ENCODE measurements around the gene ABCC9.

Gene ABCC9

DNA sequence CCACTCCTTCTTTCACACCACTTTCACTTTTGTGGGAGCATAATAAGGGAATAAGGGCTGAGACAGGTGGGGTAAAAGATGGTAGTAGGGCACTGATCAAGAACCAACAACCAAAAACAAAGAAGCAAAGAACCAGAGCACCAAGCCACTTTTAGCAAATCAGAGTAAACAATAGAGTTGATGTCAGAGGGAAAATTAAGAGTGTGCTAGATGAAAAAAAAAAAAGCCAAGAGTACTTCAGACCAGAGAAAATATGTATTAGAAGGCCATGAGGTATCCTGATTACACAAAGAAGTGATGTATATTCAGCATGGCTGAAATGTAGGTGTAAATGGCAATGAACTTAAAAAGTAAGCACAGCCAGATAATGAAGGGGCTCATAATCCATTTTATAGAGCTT is 75.4 kb downstream of the ABCC9 start:
- DNase-seq, result no peak

DNA sequence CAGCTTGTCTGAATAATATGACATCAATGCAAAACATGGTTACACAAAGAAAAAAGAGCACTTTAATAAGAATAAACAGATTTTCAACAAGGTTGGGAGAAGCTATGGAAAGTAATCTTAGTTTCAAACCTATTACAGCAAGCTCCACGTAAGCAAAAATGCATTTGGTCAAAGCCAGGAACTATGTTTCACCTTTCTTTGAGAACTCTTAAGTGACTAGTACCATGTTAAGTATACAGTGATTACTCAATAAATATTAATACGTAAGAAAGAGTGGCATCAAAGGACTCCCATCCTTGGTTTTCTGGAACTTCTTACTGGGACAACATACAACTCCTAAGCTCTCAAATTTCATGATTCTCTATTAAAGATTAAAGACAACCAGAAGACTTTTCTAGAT is 80.7 kb downstream of the ABCC9 start:
- DNase-seq, result no peak

DNA sequence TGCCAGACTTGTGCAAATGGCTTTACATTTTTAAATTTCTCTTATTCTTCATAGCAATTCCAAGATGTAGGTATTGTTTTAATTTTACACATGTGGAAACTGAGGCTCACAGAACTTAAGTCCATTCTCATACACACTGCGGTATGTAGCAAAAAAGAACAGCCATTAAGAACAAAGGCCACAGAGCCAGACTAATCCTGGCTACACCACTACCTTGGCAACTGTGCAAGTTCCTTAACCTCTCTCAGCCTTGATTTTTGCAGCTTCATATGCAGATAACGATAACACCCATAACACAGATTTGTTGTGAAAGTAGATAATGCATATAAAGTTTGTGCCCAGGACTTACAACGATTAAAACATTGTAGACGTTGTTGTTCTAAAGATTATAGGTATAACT is 81.1 kb downstream of the ABCC9 start:
- no peak for DNase-seq

DNA sequence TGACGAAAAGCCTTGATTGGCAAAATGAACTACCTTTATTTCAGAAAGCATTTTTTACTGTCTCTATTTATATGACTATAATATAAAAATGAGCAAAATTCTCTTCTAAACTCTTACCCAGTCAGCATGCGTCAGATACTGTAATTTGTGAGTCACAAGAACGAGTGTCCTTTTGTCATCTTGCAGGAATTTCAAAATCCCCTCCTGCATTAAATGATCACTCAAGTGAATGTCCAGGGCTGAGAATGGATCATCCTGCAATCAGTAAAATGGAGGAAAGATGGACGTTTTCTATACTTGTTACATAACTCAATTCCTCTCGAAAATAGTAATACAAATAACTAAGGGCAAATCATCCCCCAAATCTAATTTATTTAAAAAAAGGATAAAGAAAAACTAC is 89.0 kb downstream of the ABCC9 start:
- DNase-seq, result no peak

DNA sequence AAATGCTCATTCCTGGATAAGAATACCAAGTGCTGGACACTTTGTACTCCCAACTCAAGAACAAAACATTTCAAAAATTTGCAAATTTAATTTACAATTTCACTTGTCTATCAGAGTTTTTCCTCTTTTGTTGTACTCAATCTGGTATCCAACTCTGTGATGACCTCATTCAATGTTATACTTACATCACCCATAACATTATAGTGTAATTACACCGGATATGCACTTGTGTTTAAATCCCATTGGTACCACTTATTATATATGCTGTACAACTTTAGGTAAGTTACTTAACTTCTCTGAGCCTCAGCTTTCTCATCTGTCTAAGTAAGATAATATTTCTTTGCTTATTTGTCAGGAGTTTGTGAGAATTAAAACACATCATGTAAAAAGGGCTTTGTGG is 90.1 kb downstream of the ABCC9 start:
- no peak for DNase-seq

DNA sequence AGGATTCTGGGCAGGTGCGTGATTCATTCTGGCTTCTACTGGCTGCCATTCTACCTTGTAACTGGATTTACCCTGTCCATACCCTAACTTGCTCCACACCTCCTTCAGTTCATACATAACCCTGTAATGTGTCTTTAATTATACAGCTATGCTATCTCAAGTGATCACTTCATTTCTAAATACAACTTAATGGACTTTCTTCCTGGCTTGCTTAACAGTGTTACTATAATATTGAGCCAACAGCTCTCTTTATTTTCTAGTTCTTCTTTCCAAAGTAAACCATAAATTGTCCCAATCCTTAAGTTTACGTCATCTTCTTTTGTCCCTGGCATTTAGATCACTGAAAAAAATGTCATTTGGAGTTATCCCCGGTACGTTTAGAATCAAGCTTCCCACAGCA is 90.8 kb downstream of the ABCC9 start:
- DNase-seq, result no peak

DNA sequence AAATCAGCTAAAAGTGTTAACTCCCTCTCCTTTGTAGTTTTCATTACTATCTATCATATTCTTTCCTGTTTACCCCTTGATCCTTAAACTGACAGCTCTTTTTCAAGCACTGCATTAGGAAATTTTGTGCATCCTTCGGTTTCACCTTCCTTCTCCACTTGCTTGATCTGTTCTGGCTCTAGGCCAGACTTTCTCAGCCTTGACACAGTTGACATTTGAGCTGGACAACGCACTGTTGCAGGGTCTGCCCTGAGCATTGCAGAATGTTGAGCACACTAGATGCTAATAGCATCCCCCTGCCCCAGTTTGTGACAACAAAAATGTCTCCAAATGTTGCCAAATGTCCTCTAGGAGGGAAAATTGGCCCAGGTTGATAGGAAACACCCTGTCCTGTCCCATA is 91.3 kb downstream of the ABCC9 start:
- DNase-seq, result no peak

DNA sequence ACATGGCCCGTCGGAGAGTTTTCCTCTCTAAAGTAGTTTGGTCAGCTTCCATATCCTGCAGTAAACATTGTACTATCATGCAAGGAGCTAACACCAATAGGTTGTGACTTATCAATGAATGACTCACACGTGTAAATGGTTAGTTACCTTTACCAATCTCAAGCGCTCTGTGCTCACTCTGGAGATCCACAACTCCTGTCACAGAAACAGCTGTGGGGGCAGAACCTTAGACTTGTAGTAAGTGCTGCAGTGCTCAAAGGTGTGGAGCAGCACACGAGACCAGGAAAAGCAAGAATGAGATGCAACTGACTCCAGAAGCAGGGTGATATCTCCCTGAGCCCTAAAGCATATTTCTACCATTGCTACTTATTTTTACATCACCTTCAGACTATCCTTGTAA is 93.0 kb downstream of the ABCC9 start:
- no peak for DNase-seq

DNA sequence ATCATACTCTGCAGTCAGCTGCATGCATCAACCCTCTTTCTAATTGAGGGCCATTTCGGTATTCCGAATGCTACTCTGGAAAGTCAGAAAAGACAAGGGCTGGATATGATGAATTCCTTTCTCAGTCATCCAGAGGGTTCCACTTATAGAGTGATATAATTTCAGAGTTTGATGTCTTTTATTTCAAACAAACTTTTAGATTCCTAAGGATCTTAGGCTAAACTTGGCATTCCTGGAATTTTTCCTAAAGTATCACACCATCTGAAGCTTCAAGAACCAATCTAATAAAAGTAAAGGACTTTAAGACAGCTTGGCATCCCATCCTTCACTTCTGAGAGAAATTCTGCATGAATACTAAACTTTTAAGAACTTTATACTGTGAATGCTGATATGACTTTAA is 97.4 kb downstream of the ABCC9 start:
- DNase-seq, result no peak

DNA sequence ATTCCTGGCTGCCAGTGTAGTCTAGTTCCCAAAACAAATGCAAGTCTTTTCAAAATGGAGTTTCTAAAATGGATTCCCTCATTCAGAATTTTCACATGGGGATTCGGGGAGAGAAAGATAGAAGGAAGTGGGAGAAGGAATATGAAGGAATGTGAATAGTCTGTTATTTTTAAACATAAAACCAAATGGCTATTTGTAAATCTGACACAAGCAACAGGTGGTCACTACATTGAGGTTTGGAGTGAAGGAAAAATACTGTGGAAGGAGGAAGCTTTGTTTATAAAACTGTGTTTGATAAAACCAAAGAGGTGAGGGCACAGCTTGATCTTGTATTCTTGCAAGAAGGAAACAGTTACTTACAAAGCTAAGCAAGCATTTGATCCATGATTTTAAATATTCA is 101.5 kb downstream of the ABCC9 start:
- no peak for DNase-seq

DNA sequence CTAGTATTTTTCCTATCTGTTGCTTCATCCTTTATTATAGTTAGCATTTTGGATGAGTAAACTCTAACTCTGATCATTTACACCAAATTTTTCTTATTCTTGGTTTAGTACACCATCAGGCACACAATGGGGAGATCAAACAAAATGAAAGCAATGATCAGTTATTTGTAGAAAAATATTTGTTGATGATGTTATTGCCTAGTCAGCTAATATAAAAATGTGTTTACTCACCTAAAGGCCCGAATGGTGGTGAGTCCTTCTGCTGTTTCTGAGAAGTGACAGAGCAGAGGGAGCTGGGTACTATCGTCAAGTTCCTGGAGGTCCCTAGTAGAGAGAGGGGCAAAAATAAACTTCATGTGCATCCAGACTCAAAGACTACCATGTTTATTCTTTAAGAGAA is 103.4 kb downstream of the ABCC9 start:
- DNase-seq, result no peak

DNA sequence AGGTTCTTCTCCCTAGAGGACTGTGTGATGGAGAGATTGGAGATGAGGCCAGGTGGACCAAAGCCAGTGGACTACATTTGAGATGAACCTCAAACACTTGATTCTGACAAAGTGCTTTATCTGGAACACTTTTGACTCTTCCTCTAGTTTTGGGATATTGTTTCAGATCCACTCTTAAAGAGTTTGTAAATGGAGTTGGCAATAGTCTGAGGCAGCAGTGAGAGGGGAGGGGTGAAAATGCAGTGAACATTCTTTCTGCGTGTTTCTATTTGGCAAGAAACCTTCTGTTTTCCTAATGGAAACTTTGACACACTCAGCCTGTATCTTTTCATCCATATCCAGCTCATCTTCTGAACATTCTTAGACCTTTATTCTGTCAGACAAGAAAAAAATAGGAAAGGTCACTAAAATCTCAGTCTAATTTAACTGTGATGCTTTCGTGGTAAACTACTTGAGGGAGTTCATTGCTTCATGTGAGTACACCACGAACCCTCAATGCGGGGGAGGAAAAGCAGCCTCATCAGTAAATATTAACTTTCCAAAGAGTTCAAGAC is 109.4 kb downstream of the ABCC9 start:
- DNase-seq, result no peak

DNA sequence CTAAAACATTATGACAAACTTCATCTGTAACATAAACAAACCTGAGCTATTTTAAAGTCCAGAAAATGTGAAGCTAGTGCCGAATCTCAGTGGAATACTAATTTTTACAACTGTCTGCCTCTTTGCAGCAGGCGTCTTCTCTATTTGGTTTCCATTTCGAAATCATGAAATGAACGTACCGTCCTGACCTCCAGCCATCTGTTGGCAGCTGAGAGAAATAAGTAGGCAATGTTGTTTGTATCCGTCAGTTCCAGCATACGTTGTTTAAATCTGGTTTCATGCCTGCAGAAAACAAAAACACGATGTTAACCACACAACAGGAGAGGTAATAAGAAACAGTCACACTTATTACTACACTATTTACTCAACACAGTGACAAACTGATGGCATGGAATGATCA is 112.4 kb downstream of the ABCC9 start:
- peak; percentile 10 for DNase-seq

DNA sequence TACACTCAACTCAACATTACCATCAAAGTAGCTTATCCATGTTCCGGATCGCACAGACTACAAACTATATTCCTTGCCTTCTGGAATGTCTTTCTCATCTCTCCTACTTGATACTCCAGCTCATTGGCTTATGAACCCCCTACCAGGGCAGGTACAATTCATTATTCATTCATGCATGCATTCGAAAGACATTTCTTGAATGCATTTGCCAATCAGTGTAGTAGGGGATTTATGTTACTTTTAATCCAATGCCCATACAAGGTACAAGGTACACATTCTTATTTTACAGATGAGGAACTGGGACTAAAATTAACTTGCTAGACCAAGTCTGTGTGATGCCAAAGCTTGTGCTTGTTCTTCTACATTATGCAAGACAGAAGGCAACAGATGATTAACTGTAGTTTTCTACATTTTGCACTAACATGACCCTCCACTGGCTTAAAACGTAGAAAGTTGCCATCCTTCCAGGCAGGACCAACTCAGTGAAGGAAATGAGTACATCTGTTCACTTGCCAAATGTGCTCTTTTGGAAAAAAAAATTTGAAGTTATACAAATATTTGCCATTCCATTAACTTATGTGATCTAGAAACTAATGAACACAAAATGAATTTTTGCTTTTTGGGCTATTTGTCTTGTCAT is 113.0 kb downstream of the ABCC9 start:
- DNase-seq, result no peak

DNA sequence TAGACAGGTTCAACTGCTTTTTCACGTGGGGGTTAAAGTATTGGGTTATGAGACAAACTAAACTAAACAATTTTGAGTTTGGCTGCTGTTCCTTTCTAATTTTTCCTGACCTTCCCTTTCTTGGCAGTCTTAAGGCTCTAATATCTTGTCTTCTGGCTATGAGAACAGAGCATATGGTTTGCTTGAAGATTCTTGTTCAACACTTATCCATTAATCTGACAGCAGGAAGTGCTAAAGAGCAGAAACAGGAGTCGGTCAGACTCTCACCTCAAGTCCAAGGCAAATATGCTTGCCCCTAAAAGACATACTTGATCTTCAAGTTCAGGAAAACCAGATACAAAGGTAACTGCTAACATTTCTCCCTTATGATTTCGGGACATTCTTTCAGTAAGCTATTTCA is 114.1 kb downstream of the ABCC9 start:
- DNase-seq, result no peak

DNA sequence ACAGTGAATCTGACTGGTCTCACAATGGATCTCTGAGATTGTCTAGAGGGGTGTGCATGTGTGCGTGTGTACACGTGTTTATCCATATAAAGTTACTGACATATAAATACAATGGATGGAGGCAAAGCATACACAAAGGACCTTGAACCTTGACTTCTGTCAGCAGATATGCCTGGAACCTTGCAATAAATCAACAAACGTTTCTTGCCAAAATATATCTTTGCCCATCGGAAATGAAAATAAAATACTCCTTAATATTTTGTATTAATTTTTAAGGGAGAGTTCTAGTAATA is 114.7 kb downstream of the ABCC9 start:
- DNase-seq, result no peak

DNA sequence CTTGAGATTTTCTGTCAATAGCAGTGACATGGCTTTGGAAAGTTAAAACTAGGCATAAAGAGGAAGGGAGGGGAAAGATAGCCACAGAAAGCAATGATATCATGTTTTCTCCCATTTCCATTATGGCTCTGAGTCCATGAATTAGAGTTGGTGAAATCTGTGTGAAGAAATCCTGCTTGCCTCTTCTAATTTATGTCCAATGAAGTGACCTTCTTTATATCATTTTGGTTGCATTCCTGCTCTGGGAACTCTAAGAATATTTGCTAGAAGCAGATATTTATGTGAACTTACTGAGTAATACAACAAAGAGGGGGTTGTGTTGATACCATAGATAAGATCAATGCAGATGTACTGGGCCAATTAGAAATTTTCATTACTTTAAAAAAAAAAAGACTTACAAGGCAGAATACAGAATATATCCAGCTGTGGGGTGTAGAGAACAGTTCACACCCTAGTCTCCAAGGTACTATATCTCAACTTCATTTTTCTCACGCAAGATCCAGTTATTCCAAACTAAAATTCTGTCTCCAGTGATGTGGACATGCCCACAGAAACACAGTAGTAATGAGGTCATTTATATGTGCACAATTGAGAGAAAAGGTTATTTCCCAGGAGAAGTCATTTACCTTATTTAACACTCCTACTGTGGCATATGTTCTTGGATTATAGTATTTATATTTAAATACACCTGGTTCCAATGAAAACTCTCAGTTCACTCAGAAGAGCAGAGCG is 115.2 kb downstream of the ABCC9 start:
- no peak for DNase-seq

DNA sequence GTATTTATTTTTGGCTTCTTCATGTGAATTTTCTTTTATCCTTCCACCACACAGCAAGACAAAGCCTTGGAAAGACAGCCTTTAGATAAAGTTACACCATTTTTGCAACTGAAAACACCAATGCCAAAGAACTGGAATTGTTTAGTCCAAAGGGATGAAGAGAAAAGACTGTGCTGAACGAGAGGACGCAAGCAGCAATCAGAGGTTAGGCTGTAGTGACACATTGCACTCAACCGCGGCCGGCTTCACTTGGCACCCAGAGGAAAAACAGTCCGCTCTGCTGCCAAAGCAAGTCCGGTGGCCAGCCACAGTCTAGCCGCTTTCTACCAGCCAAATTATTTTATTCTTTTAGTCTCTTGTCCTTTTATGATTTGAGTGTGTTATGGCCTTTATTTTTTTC is 117.6 kb downstream of the ABCC9 start:
- no peak for DNase-seq

DNA sequence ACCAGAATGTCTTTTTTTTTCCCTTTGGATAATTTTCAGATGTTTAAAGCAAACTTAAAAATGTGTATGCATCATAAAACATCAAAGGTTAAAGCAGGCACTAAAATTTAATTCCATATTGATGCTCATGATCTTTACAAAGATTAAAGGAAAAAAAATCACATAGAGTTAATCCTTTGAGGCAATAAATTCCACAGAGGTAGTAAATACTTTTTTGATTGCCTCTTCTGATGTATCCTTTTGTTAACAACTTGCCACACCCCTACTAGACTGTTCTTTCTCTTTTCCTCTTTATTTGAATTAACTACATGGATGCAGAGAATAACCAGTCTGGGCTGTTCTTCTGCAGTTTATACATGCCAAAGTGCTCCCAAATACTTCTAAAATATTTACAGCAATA is 121.5 kb downstream of the ABCC9 start:
- no peak for DNase-seq

DNA sequence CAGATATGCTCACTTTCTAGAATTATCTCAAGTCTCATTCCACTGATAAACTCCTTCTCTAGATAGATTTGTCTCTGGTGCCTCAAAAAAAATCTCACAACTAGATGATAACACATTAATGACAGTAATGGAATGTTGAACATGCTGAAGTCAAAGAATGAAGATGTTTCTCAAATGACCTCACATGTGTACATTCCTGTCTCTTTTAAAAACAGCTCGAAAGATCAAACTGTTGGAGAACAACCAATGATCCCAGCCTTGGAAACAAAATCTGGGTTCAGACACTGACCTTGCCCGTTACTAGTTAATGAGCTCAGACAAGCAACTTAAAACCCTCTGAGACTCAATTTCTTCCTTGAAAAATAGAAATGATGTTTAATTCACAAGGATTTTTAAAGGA is 122.0 kb downstream of the ABCC9 start:
- no peak for DNase-seq

DNA sequence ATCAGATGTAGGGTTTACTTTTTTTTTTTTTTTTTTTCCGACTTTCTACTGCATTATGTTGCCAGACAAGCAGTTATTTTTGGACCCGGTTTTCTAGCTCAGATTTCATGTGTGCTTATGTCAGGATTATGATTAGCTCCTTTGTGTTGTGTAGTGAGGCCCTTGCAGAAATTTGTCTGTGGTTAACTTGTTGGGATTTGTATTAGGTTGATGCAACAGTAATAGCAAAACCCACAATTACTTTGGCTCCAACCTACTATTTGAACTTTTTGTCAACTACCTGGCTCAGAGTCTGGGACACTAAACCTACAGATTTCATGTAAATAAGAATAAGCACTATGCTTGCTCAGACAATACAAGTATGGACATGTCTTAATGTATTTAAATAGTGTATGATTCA is 122.6 kb downstream of the ABCC9 start:
- DNase-seq, result no peak

DNA sequence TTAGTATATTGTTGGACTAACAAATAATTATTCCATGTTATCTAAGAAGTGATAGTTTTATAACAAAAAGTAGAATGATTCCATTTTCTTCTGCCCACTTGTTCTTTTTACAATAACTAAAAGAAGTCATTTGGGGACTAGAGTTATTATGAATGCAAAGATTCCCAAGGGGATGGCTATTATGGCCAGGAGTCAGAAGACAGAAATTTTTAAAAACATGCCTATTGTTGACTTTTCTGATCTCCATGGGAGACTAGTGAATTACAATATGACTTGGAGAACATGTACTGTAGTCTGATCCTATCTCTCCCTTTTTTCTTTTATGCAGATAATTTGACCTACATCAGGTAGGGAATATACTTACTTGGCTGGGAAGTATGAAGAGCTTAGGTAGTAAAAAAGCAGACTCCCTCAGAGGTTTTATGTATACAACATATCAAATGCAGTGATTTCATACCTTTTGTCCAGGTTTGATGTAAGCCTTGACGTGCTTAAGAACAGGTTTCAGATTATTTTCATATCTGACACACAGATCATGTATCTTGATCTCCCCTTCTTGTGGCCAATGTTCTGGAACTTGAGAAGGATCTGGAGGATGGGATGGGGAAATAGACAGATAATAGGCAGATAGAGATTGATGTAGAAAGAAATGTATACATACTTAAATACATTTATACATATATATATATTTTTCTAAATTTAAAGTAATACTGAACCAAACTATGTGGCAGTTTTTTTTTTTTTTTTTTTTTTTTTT is 125.7 kb downstream of the ABCC9 start:
- no peak for DNase-seq

DNA sequence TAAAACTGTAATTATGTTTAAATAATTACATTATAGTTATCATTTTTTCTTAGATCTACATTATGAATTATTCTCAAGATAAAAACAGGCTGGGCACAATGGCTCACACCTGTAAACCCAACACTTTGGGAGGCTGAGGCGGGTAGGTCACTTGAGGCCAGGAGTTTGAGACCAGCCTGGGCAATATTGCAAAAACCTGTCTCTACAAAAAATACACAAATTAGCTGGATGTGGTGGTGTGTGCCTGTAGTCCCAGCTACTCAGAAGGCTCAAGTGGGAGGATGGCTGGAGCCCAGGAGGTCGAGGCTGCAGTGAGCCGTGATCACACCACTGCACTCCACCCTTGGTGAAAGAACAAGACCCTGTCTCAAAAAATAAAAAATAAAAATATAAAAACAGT is 126.4 kb downstream of the ABCC9 start:
- DNase-seq, result no peak

DNA sequence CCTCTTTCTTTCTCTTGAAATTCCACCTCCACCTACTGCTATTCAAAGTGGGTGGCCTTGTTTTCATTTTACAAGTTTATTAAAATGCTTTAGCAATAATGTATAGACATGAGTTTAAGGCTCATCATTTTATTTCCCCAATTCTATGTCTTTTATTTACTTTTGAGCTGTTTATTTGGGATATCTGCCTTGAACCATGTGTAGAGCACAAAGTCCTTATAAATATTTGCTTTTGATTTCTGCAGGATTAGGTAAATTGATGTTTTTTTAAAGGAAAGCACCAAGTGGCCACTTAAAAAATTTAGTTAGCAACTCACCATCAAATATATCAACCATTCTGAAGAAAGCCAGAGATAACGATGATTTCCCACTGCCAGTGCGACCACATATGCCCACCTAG is 126.9 kb downstream of the ABCC9 start:
- no peak for DNase-seq

All from NCI-H774 (cell line).